GM23338 (cell line): ENCODE measurements around the gene CTU2. TPM values are rescaled to one million over a fixed set of nuclear protein-coding genes. Genes with fewer than 3 reads are reported as not detected.

ENCODE experiments used
- EZH2phosphoT487 ChIP-seq: fragments of 200-600 bp; sonication (generic); IDR thresholded peaks from one replicate; pipeline ENCODE4 v1.8.1; 2018; ENCODE audit warnings: antibody characterized with exemption; ENCODE audit not compliant: unreplicated experiment
- JUNB ChIP-seq: IDR thresholded peaks from one replicate; pipeline ENCODE4 v1.6.1; 2016; ENCODE audit warnings: antibody characterized with exemption; ENCODE audit not compliant: unreplicated experiment
- REST ChIP-seq: IDR thresholded peaks from one replicate; pipeline ENCODE4 v1.6.1; 2018; ENCODE audit warnings: antibody characterized with exemption; ENCODE audit not compliant: unreplicated experiment
- ZNF114 ChIP-seq: fragments of 250-450 bp; sonication (Bioruptor Pico); IDR thresholded peaks from 2 replicates; pipeline ENCODE4 v1.5.0; 2020; ENCODE audit warnings: mild to moderate bottlenecking, moderate library complexity
- ZNF462 ChIP-seq: fragments of 250-450 bp; sonication (Bioruptor Pico); IDR thresholded peaks from 2 replicates; pipeline ENCODE4 v1.5.0; 2020; ENCODE audit warnings: mild to moderate bottlenecking, moderate library complexity
- polyA plus RNA-seq: library from polyadenylated mRNA; unstranded; fragments of >200 nt; fragmentation: Nextera tagmentation; extraction: Ambion mirVana; gene quantifications from 2 replicates; pipeline ENCODE4 v1.2.1, GENCODE V29; 2016
- total RNA-seq: library from RNA; depleted of rRNA; stranded (reverse); fragments of >200 nt; shearing (Covaris generic); gene quantifications from 2 replicates; pipeline ENCODE4 v1.2.3, GENCODE V29; 2014

The CTU2 gene
- total and polyA plus RNA-seq, 2 experiments from 2014 or later = 22.3 to 25.7 TPM

GRCh38 chr16:88701581-88702370 is 4.5 kb upstream of the CTU2 start (continued):
- TF ChIP-seq ZNF462 = no peak
- TF ChIP-seq JUNB = no peak
- TF ChIP-seq REST = no peak
- TF ChIP-seq ZNF114 = no peak
- no peak for TF ChIP-seq EZH2phosphoT487
